ENCODE measurements around the gene CAPN15. TPM values are rescaled to one million over a fixed set of nuclear protein-coding genes. Genes with fewer than 3 reads are reported as not detected.
A peak's percentile ranks its signal among the peaks of the same experiment; 100 is the strongest.

Gene CAPN15
- total and polyA plus RNA-seq, 9 of the 15 experiments (the other 6 are each of a cell fraction or from before 2014, with no cell fraction given): 0.62 to 111 (median 14.2) TPM

DNA sequence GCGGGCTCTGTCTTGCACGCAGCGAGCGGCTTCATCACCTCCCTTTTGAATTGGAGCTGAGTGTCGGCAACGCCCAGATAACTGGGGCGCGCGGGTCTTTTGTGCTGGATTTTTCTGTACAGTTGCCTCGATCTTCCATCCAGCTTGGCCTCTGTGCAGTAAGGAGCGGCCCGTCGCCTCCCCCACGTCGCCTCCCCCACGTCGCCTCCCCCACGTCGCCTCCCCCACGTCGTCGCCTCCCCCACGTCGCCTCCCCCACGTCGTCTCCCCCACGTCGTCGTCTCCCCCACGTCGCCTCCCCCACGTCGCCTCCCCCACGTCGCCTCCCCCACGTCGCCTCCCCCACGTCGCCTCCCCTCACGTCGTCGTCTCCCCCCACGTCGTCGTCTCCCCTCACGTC lies 17.0 kb downstream of the CAPN15 start:
- peaks cover 4% of the 10 kb centered on the region for H3K9me1 ChIP-seq (ENCODE audit: control insufficient read depth, insufficient read depth, low read length)
- H4K20me1 ChIP-seq (replicated peaks; ENCODE audit: control insufficient read depth, insufficient read depth, low read length): 0 out of 2 replicates have a peak, but pooled peaks cover 7% of the 10 kb centered on the region
- H3K9ac ChIP-seq (ENCODE audit: insufficient read depth in 1 of 2, low read depth in 2 of 2, low read length in 2 of 2): no peak overlapping the region
- TF ChIP-seq KLF16 (IDR thresholded peaks at IDR 0.05) (peak; percentile 59; the same call in 1 of the 2 replicates), EGR1 (conservative IDR thresholded peaks at IDR 0.05) (peak; percentile 37; the same call in 1 of the 2 replicates), MEIS2 (IDR thresholded peaks at IDR 0.05; ENCODE audit: partially characterized antibody) (no peak)
- TF ChIP-seq, protein P1, sequence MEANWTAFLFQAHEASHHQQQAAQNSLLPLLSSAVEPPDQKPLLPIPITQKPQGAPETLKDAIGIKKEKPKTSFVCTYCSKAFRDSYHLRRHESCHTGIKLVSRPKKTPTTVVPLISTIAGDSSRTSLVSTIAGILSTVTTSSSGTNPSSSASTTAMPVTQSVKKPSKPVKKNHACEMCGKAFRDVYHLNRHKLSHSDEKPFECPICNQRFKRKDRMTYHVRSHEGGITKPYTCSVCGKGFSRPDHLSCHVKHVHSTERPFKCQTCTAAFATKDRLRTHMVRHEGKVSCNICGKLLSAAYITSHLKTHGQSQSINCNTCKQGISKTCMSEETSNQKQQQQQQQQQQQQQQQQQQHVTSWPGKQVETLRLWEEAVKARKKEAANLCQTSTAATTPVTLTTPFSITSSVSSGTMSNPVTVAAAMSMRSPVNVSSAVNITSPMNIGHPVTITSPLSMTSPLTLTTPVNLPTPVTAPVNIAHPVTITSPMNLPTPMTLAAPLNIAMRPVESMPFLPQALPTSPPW (CRISPR knock-in tag; IDR thresholded peaks at IDR 0.05): peak; percentile 59
- ATAC-seq: no peak
- BruUV-seq (replicated peaks): no TSS peak
- no peaks in the 10 kb centered on the region for H3K9me3 ChIP-seq (replicated peaks; ENCODE audit: control insufficient read depth, insufficient read depth, low read depth, low read length)
- intact Hi-C loops (cut with micrococcal nuclease) (no loop called here), in situ Hi-C loops (cut with MboI) (no loop called here)
- CTCF ChIA-PET (ENCODE audit: low intra/inter-chr PET ratio): no interaction called here
- peaks cover 69% of the 10 kb centered on the region; the same call in 1 of the 3 replicates for H3K36me3 ChIP-seq (ENCODE audit: control insufficient read depth, insufficient read depth, low read length)
- 82% methylated on average over 10 of the region's 46 CpGs for WGBS (ENCODE audit: insufficient coverage, low coverage, missing lambda C conversion rate)
- H3K4me3 ChIP-seq: no peak overlapping the region
- no peak overlapping the region for H2AFZ ChIP-seq (ENCODE audit: low read depth, low read length)
- peaks cover 78% of the 10 kb centered on the region for H3K79me2 ChIP-seq (ENCODE audit: control insufficient read depth, insufficient read depth, low read length)
- H3K4me1 ChIP-seq (replicated peaks in 1 of 2; ENCODE audit: control insufficient read depth in 2 of 2, insufficient read depth in 2 of 2, low read length in 2 of 2): peaks cover 0 to 69% of the 10 kb centered on the region in 2 experiments; a peak in 3 of 5 replicates
- H3K27me3 ChIP-seq (ENCODE audit: control insufficient read depth in 2 of 2, insufficient read depth in 2 of 2, low read length in 2 of 2): no peaks in the 10 kb centered on the region
- FAIRE-seq: no peak
- peak in 2 of 4 experiments; percentile 56 to 67 for DNase-seq (ENCODE audit: extremely low read depth in 1 of 4, low spot score in 3 of 4)
- H3K27ac ChIP-seq (ENCODE audit: extremely low read depth, low read depth, low read length): no peak overlapping the region
- POLR2A ChIA-PET: interaction anchor here (1.0 kb wide), 1 partner anchor 15 kb away, joined by 3 read pairs; no protein-coding TSS in a partner anchor
- no peak overlapping the region for H3K4me2 ChIP-seq (ENCODE audit: insufficient read depth, low read length)

Data from K562 (cell line).